IMR-90 (cell line): ENCODE results near the gene PBXIP1. TPM values are rescaled to one million over a fixed set of nuclear protein-coding genes. Genes with fewer than 3 reads are reported as not detected.

ENCODE experiments used
- ATAC-seq: fragments of 200-7000 bp; cut with Tn5 transposase; 2 replicates; pipeline ENCODE4 v1.9.1; 2020; ENCODE audit warnings: low read depth, mild to moderate bottlenecking, moderate library complexity
- BruUV-seq: library from RNA; stranded (reverse); fragments of 400-500 nt; replicated peaks from 2 replicates; lab custom pipeline; 2021; lab: Mats Ljungman, UMichigan
- CTCF ChIA-PET: fragments of 300-600 bp; formaldehyde crosslinking; extraction: SDS; loops from one replicate; lab custom pipeline; 2021; ENCODE audit warnings: antibody characterized with exemption; lab: Yijun Ruan, JAX
- POLR2A ChIA-PET: fragments of 300-600 bp; sonication (Branson Sonifier 250); formaldehyde crosslinking; loops from one replicate; lab custom pipeline; 2022; ENCODE audit warnings: antibody characterized with exemption; ENCODE audit not compliant: unreplicated experiment; lab: Charles Lee
- DNase-seq: peaks from one replicate; pipeline ENCODE4 v3.0.0; 2013
- H2AFZ ChIP-seq: replicated peaks from 2 replicates; pipeline ENCODE3; 2013; ENCODE audit warnings: low read length, mild to moderate bottlenecking; ENCODE audit not compliant: poor library complexity
- H2AK5ac ChIP-seq: 2 replicates; pipeline ENCODE4 v1.6.1; 2013; ENCODE audit warnings: low read depth, low read length, inconsistent platforms
- H2AK9ac ChIP-seq: replicated peaks from 2 replicates; pipeline ENCODE3; 2013; ENCODE audit warnings: mild to moderate bottlenecking, low read depth, low read length, moderate library complexity; ENCODE audit not compliant: poor library complexity
- H2BK120ac ChIP-seq: 2 replicates; pipeline ENCODE4 v1.6.1; 2013; ENCODE audit warnings: low read depth, low read length, inconsistent platforms
- H2BK15ac ChIP-seq: 3 replicates; pipeline ENCODE4 v1.6.1; 2013; ENCODE audit warnings: low read depth, low read length, inconsistent platforms
- H2BK20ac ChIP-seq: 2 replicates; pipeline ENCODE4 v1.6.1; 2013; ENCODE audit warnings: low read depth, mild to moderate bottlenecking, inconsistent platforms, low read length, moderate library complexity
- H2BK5ac ChIP-seq: 2 replicates; pipeline ENCODE4 v1.6.1; 2013; ENCODE audit warnings: mild to moderate bottlenecking, low read depth, low read length, inconsistent platforms; ENCODE audit not compliant: poor library complexity, severe bottlenecking
- H3K14ac ChIP-seq: replicated peaks from 2 replicates; pipeline ENCODE4 v1.6.1; 2013; ENCODE audit warnings: low read depth, low read length, inconsistent platforms
- H3K18ac ChIP-seq: 2 replicates; pipeline ENCODE4 v1.6.1; 2013; ENCODE audit warnings: low read depth, low read length, control low read depth
- H3K23ac ChIP-seq: 2 replicates; pipeline ENCODE4 v1.6.1; 2013; ENCODE audit warnings: low read depth, low read length, inconsistent platforms
- H3K27ac ChIP-seq: 2 replicates; pipeline ENCODE4 v1.5.1; 2013; ENCODE audit warnings: mild to moderate bottlenecking, control low read depth, low read length; ENCODE audit not compliant: insufficient read depth
- H3K27me3 ChIP-seq: 2 replicates; pipeline ENCODE4 v1.6.1; 2013; ENCODE audit warnings: low read length; ENCODE audit not compliant: control insufficient read depth, insufficient read depth
- H3K36me3 ChIP-seq: 2 replicates; pipeline ENCODE4 v1.6.1; 2013; ENCODE audit warnings: low read length, mixed read lengths; ENCODE audit not compliant: control insufficient read depth, insufficient read depth
- H3K4ac ChIP-seq: 2 replicates; pipeline ENCODE4 v1.6.1; 2013; ENCODE audit warnings: low read depth, low read length, inconsistent platforms
- H3K4me1 ChIP-seq: 2 replicates; pipeline ENCODE4 v1.6.1; 2013; ENCODE audit warnings: low read length, mixed read lengths; ENCODE audit not compliant: control insufficient read depth, insufficient read depth
- H3K4me2 ChIP-seq: 2 replicates; pipeline ENCODE4 v1.6.1; 2013; ENCODE audit warnings: low read depth, mild to moderate bottlenecking, control low read depth, low read length, moderate library complexity
- H3K4me3 ChIP-seq: 2 replicates; pipeline ENCODE4 v1.5.1; 2013; ENCODE audit warnings: low read depth, mild to moderate bottlenecking, control low read depth, low read length, moderate library complexity; ENCODE audit not compliant: insufficient read depth
- H3K56ac ChIP-seq: 2 replicates; pipeline ENCODE4 v1.6.1; 2013; ENCODE audit warnings: low read length, inconsistent platforms; ENCODE audit not compliant: insufficient read depth; ENCODE audit errors: extremely low read depth
- H3K79me1 ChIP-seq, 2 experiments: 2 replicates each; pipeline ENCODE4 v1.6.1; 2013; ENCODE audit warnings: low read length in 2 of 2, inconsistent platforms in 1 of 2, low read depth in 1 of 2
- H3K9ac ChIP-seq: 2 replicates; pipeline ENCODE4 v1.6.1; 2013; ENCODE audit warnings: low read depth, low read length, control low read depth
- H3K9me1 ChIP-seq: 2 replicates; pipeline ENCODE4 v1.6.1; 2013; ENCODE audit warnings: low read length, inconsistent platforms; ENCODE audit not compliant: insufficient read depth
- H3K9me3 ChIP-seq: 2 replicates; pipeline ENCODE4 v1.6.1; 2013; ENCODE audit warnings: low read length; ENCODE audit not compliant: control insufficient read depth, insufficient read depth
- H4K20me1 ChIP-seq: 2 replicates; pipeline ENCODE4 v1.6.1; 2013; ENCODE audit warnings: low read length, inconsistent platforms; ENCODE audit not compliant: insufficient read depth
- H4K5ac ChIP-seq: 2 replicates; pipeline ENCODE4 v1.6.1; 2013; ENCODE audit warnings: mild to moderate bottlenecking, low read depth, low read length, control low read depth
- H4K8ac ChIP-seq, 2 experiments: 2 replicates each; pipeline ENCODE4 v1.6.1; 2013; ENCODE audit warnings: low read depth in 2 of 2, low read length in 2 of 2, control low read depth in 1 of 2, inconsistent platforms in 1 of 2
- H4K91ac ChIP-seq: 2 replicates; pipeline ENCODE4 v1.6.1; 2013; ENCODE audit warnings: low read depth, low read length, inconsistent platforms; ENCODE audit not compliant: insufficient read depth
- CEBPB ChIP-seq: IDR thresholded peaks from 2 replicates; pipeline ENCODE4 v1.6.1; 2012; ENCODE audit warnings: low read depth, low read length, improper control_type of control experiment
- CHD1 ChIP-seq: IDR thresholded peaks from 2 replicates; pipeline ENCODE4 v1.6.1; 2012; ENCODE audit warnings: low read depth, low read length, improper control_type of control experiment
- MAFK ChIP-seq: IDR thresholded peaks from 2 replicates; pipeline ENCODE4 v1.6.1; 2012; ENCODE audit warnings: low read depth, low read length, improper control_type of control experiment
- WGBS, 2 experiments: methylation state at CpG; one replicate each; pipeline versions ENCODE4 v1.1.5 to v1.1.7; 2013; ENCODE audit warnings: missing lambda C conversion rate in 2 of 2; ENCODE audit not compliant: insufficient read length in 1 of 2; ENCODE audit errors: extremely low coverage in 2 of 2; 5-methylcytosine and 5-hydroxymethylcytosine counted together
- dilution Hi-C: fragments of 300-500 bp; cut with HindIII; formaldehyde crosslinking; loops from one replicate; pipeline ENCODE4 v1.14.3; 2018; ENCODE audit warnings: low sequenced_read_pairs; ENCODE audit not compliant: unreplicated experiment
- in situ Hi-C: fragments of 300-500 bp; cut with MboI; formaldehyde crosslinking; loops from 3 replicates; pipeline ENCODE4 v1.14.3; 2019; ENCODE audit warnings: low sequenced_read_pairs, inconsistent platforms, mixed read lengths
- intact Hi-C: fragments of 100-400 bp; cut with micrococcal nuclease; formaldehyde crosslinking; loops from 2 replicates; pipeline ENCODE4 v1.10.0; 2022
- polyA plus RNA-seq, 3 experiments: library from polyadenylated mRNA; depleted of rRNA; stranded (reverse); fragments of >200 nt; gene quantifications; 2 replicates each; pipeline ENCODE4 v1.2.3, GENCODE V29; 2012; ENCODE audit warnings: low replicate concordance in 1 of 3
- total RNA-seq: library from RNA; depleted of rRNA; stranded (reverse); fragments of >200 nt; gene quantifications from 2 replicates; pipeline ENCODE4 v1.2.3, GENCODE V29; 2012
- TF ChIP-seq, protein P1 (sequence below): conservative IDR thresholded peaks from 2 replicates; pipeline ENCODE4 v1.5.1; 2012; ENCODE audit warnings: mild to moderate bottlenecking, low read depth, low read length, improper control_type of control experiment

Gene PBXIP1
- total and polyA plus RNA-seq, 2 of the 4 experiments (the other 2 are of a cell fraction), result 28.3 to 44.2 TPM

DNA sequence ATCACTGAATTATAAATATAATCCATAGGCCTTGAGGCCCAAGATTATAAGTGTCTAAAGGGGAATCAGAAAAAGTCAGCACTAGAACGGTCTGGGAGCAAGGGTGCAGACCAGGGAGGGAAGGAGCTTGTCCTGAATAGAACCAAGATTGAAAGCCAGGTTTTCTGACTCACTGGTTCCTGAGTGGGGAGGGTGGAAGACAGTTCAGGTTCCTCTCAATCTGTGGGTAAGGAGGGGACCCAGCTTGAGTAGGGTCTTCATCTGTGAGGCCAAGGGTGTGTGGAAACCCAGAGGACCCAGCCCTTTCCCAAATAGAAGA, 38.3 kb upstream of the PBXIP1 start:
- Histone ChIP-seq H2AFZ (no peak overlapping the region), H3K79me1 (peaks cover 8 to 18% of the 10 kb centered on the region in 2 experiments), H2BK120ac (no peak overlapping the region), H3K4me3 (no peak overlapping the region), H4K20me1 (0 out of 2 replicates have a peak, but pooled peaks cover 3% of the 10 kb centered on the region), H3K18ac (no peak overlapping the region), H3K36me3 (peaks cover 12% of the 10 kb centered on the region), H2BK5ac (no peak overlapping the region), H3K56ac (no peak overlapping the region), H3K9me3 (no peaks in the 10 kb centered on the region), H4K5ac (no peak overlapping the region; the same call in 1 of the 2 replicates), H3K9me1 (peaks cover 7% of the 10 kb centered on the region), H4K91ac (no peak overlapping the region), H2BK20ac (0 out of 2 replicates have a peak overlapping the region, but pooled peaks have one; percentile 8), H3K23ac (no peak overlapping the region), H3K14ac (no peak overlapping the region), H4K8ac (no peak overlapping the region), H3K4ac (no peak overlapping the region), H3K4me2 (no peak overlapping the region), H3K27ac (no peak overlapping the region), H2AK9ac (no peak overlapping the region), H3K27me3 (no peaks in the 10 kb centered on the region), H3K4me1 (peaks cover 6% of the 10 kb centered on the region), H2AK5ac (no peak overlapping the region), H2BK15ac (no peak overlapping the region), H3K9ac (no peak overlapping the region)
- ChIA-PET CTCF (interaction anchor here (0.6 to 1.3 kb wide), 3 partner anchors 21 to 633 kb away, joined by 3 to 4 read pairs (median 4); no protein-coding TSS in a partner anchor), POLR2A (no interaction called here)
- no TSS peak for BruUV-seq
- DNase-seq (no peak), ATAC-seq (no peak)
- TF ChIP-seq, protein P1, sequence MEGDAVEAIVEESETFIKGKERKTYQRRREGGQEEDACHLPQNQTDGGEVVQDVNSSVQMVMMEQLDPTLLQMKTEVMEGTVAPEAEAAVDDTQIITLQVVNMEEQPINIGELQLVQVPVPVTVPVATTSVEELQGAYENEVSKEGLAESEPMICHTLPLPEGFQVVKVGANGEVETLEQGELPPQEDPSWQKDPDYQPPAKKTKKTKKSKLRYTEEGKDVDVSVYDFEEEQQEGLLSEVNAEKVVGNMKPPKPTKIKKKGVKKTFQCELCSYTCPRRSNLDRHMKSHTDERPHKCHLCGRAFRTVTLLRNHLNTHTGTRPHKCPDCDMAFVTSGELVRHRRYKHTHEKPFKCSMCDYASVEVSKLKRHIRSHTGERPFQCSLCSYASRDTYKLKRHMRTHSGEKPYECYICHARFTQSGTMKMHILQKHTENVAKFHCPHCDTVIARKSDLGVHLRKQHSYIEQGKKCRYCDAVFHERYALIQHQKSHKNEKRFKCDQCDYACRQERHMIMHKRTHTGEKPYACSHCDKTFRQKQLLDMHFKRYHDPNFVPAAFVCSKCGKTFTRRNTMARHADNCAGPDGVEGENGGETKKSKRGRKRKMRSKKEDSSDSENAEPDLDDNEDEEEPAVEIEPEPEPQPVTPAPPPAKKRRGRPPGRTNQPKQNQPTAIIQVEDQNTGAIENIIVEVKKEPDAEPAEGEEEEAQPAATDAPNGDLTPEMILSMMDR, result no peak
- TF ChIP-seq MAFK (no peak), CHD1 (no peak), CEBPB (no peak)
- intact Hi-C loops (no loop called here), dilution Hi-C loops (no loop called here), in situ Hi-C loops (no loop called here)
- 80% methylated on average over 1 of the region's 1 CpG; no CpG with 5 or more reads in 1 of the 2 experiments for WGBS, 2 experiments
